Thyroid gland (tissue), 4 donors: ENCODE measurements around the gene TSPO2. TPM values are rescaled to one million over a fixed set of nuclear protein-coding genes. Genes with fewer than 3 reads are reported as not detected.
"Not testable (repeated sequence)": the region's sequence is repeated elsewhere in the genome, so short reads cannot be mapped to it uniquely, and the experiment has no call there.

ENCODE experiments used
- DNase-seq, 2 donors: peaks; one replicate each; pipeline ENCODE4 v3.0.0-alpha.2; 2019
- H3K27ac ChIP-seq, 3 donors: fragments of 200-600 bp; sonication (generic); 1 replicate in 2 of 3; 2 replicates in 1 of 3; pipeline ENCODE4 v1.5.1; 2016 to 2019; ENCODE audit warnings: mild to moderate bottlenecking in 1 of 3, moderate library complexity in 1 of 3
- H3K27me3 ChIP-seq: fragments of 200-600 bp; sonication (generic); one replicate; pipeline ENCODE4 v1.5.1; 2019
- H3K36me3 ChIP-seq, 2 donors: fragments of 200-600 bp; sonication (generic); one replicate each; pipeline ENCODE4 v1.5.1; 2016 to 2019
- H3K4me1 ChIP-seq, 2 donors: fragments of 200-600 bp; sonication (generic); one replicate each; pipeline ENCODE4 v1.5.1; 2017 to 2019
- H3K4me3 ChIP-seq, 3 donors: fragments of 200-600 bp; sonication (generic); replicated peaks in 1 of 3; 1 replicate in 2 of 3; 2 replicates in 1 of 3; pipeline ENCODE4 v1.5.1; 2016; ENCODE audit warnings: mild to moderate bottlenecking in 1 of 3
- H3K9me3 ChIP-seq: fragments of 200-600 bp; sonication (generic); one replicate; pipeline ENCODE4 v1.5.1; 2017
- POLR2A ChIP-seq, 2 donors: fragments of 450-650 bp; IDR thresholded peaks; one replicate each; pipeline ENCODE4 v1.6.1; 2017; ENCODE audit warnings: antibody characterized with exemption in 2 of 2, mild to moderate bottlenecking in 2 of 2, moderate library complexity in 1 of 2
- WGBS, 2 donors: methylation state at CpG; one replicate each; pipeline ENCODE4 v1.1.5; 2017; 5-methylcytosine and 5-hydroxymethylcytosine counted together
- intact Hi-C: fragments of 100-400 bp; cut with DNase I; formaldehyde crosslinking; loops from one replicate; pipeline ENCODE4 v1.15.1; 2023
- total RNA-seq, 4 donors: library from RNA; depleted of rRNA; stranded (reverse); fragments of >200 nt; gene quantifications; one replicate each; pipeline ENCODE4 v1.2.3, GENCODE V29; 2016
- TF ChIP-seq, protein P1 (sequence below), 6 experiments: fragments of 200-600 bp in 3 of 6; fragments of 450-650 bp in 3 of 6; sonication (generic) in 3 of 6; IDR thresholded peaks; one replicate each; pipeline ENCODE4 v1.5.1; 2016 to 2019; ENCODE audit warnings: antibody characterized with exemption in 6 of 6, mild to moderate bottlenecking in 2 of 6, inconsistent platforms in 1 of 6, moderate library complexity in 1 of 6

TSPO2 gene
- total RNA-seq, 4 donors from 2014 or later, result not detected

DNA sequence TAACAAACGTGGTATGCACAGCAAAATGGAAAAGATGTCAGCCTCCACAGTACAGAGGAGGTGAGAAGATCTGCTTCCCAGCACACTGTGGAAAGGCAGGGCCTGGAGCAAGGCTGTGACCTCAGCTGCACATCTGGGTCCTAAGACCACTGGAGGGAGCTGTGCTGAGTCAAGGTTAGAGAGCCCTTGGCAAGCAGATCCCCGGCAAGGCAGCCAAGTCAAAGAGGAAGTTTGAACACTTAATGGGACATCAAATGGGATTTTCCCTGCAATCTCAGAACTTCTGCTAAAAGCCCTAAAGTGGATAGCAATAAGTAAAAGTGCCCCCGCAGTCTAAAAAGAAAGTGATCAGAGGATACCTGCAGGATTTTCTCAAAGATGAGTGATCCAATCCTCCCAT is 42.7 kb upstream of the TSPO2 start:
- no peak for TF ChIP-seq POLR2A (IDR thresholded peaks at IDR 0.05)
- TF ChIP-seq, protein P1, sequence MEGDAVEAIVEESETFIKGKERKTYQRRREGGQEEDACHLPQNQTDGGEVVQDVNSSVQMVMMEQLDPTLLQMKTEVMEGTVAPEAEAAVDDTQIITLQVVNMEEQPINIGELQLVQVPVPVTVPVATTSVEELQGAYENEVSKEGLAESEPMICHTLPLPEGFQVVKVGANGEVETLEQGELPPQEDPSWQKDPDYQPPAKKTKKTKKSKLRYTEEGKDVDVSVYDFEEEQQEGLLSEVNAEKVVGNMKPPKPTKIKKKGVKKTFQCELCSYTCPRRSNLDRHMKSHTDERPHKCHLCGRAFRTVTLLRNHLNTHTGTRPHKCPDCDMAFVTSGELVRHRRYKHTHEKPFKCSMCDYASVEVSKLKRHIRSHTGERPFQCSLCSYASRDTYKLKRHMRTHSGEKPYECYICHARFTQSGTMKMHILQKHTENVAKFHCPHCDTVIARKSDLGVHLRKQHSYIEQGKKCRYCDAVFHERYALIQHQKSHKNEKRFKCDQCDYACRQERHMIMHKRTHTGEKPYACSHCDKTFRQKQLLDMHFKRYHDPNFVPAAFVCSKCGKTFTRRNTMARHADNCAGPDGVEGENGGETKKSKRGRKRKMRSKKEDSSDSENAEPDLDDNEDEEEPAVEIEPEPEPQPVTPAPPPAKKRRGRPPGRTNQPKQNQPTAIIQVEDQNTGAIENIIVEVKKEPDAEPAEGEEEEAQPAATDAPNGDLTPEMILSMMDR (IDR thresholded peaks at IDR 0.05), result peak in 2 of 6 experiments; percentile 4 to 28
- WGBS, 2 donors, result 53 to 56% methylated on average over 3 of the region's 3 CpGs
- Histone ChIP-seq H3K4me3 (no peak overlapping the region), H3K4me1 (peaks cover 41 to 57% of the 10 kb centered on the region in 2 donors), H3K9me3 (no peaks in the 10 kb centered on the region), H3K27me3 (no peaks in the 10 kb centered on the region), H3K27ac (peak overlapping the region in 1 of 3 donors; percentile 95), H3K36me3 (no peaks in the 10 kb centered on the region)
- intact Hi-C loops, result no loop called here
- peak; percentile 41 to 49 for DNase-seq

DNA sequence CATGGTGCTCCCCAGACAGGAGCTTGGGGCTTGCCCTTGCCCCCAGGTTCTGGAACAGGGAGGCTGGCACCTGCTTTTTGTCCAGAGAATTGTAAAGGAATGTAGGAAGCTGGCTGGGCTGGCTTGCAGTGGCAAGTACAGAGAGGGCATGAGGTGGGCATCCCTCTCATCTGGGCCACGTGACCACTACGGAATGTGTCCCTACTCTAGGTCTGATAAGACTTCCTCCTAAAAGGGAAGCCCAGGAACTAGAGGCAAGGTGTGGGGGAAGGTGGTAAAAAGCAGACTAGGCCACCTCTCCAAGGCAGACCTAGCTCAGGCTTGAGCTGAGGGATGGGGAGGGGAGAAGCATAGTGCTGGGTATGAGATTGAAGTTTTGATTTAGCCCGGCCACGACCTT is 42.0 kb upstream of the TSPO2 start:
- Histone ChIP-seq H3K4me1 (peaks cover 41 to 57% of the 10 kb centered on the region in 2 donors), H3K36me3 (no peaks in the 10 kb centered on the region), H3K27me3 (no peaks in the 10 kb centered on the region), H3K4me3 (no peak overlapping the region), H3K9me3 (no peaks in the 10 kb centered on the region), H3K27ac (peak overlapping the region in 2 of 3 donors; percentile 23 to 35)
- TF ChIP-seq, protein P1 (IDR thresholded peaks at IDR 0.05), result no peak
- TF ChIP-seq POLR2A (IDR thresholded peaks at IDR 0.05), result no peak
- DNase-seq, result no peak
- intact Hi-C loops, result loop anchor here (10.0 kb wide), 1 partner anchor 65 kb away; no protein-coding TSS in a partner anchor
- WGBS, 2 donors, result 77 to 82% methylated on average over 4 of the region's 4 CpGs

DNA sequence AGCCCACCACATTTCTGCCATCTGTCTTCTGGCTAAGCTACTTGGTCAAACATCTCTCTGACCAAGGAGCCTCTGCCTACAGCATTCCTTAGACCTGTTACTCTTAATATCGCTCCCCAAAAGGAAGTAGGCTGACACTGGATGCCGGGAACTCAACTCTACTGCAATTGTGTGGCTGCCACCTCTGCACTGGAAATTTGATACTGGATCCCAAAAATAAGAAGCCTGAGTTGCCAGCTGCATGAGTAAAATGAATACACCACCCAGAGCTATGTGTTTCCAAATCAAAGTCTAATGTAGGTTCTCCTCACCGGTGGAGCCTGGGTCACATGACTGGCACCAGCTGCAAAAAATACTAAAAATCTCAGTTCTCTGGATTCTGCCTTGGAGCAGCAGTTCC is 40.1 kb upstream of the TSPO2 start:
- Histone ChIP-seq H3K4me1 (peaks cover 24 to 41% of the 10 kb centered on the region in 2 donors), H3K27me3 (no peaks in the 10 kb centered on the region), H3K27ac (no peak overlapping the region), H3K4me3 (no peak overlapping the region), H3K36me3 (no peaks in the 10 kb centered on the region), H3K9me3 (no peaks in the 10 kb centered on the region)
- 86 to 89% methylated on average over 3 of the region's 3 CpGs for WGBS, 2 donors
- TF ChIP-seq, protein P1 (IDR thresholded peaks at IDR 0.05), result no peak
- TF ChIP-seq POLR2A (IDR thresholded peaks at IDR 0.05), result no peak
- DNase-seq, result no peak
- intact Hi-C loops, result loop anchor here (10.0 kb wide), 1 partner anchor 63 kb away; no protein-coding TSS in a partner anchor

DNA sequence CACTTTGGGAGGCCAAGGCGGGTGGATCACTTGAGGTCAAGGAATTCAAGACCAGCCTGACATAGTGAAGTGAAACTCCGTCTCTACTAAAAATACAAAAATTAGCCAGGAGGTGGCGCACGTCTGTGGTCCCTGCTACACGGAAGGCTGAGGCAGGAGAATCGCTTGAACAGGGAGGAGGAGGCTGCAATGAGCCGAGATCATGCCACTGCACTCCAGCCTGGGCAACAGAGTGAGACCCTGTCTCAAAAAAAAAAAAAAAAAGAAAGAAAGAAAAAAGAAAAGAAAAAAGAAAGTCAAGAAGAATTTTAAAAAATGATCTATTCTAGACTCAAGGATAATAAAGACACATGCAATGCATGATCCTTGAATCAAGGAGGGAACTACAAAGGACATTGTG is 36.0 kb upstream of the TSPO2 start:
- 29 to 35% methylated on average over 7 of the region's 7 CpGs for WGBS, 2 donors
- not testable (repeated sequence) for H3K4me1 ChIP-seq, H3K9me3 ChIP-seq, H3K4me3 ChIP-seq, H3K36me3 ChIP-seq, H3K27me3 ChIP-seq, H3K27ac ChIP-seq
- DNase-seq, result peak; percentile 22 to 25
- TF ChIP-seq, protein P1 (IDR thresholded peaks at IDR 0.05), result peak in 5 of 6 experiments; percentile 14 to 58 (median 36)
- intact Hi-C loops, result loop anchor here (10.0 kb wide), 1 partner anchor 59 kb away; no protein-coding TSS in a partner anchor

DNA sequence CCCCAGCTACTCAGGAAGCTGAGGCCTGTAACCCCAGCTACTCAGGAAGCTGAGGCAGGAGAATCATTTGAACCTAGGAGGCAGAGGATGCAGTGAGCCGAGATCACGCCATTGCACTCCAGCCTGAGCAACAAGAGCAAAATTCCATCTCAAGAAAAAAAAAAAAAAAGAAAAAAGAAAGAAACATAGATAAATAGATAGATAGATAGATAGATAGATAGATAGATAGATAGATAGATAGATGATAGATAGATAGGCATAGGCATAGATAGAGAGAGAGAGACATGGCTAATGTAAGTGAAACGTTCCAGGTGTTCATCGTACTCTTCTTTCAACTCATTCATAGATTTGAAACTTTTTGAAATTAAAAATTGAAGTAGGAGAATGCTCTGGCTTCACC is 35.3 kb upstream of the TSPO2 start:
- 96 to 97% methylated on average over 4 of the region's 4 CpGs for WGBS, 2 donors

More for the DNA sequence above, 35.3 kb upstream of the TSPO2 start:
- DNase-seq, H3K36me3 ChIP-seq, H3K27me3 ChIP-seq, H3K4me1 ChIP-seq, H3K4me3 ChIP-seq, H3K9me3 ChIP-seq, H3K27ac ChIP-seq: not testable (repeated sequence)
- intact Hi-C loops, result loop anchor here (10.0 kb wide), 1 partner anchor 58 kb away; no protein-coding TSS in a partner anchor
